Measurements from ENCODE around the gene SIRT6.

- TF ChIP-seq TARDBP (IDR thresholded peaks at IDR 0.05) (no peak), L3MBTL2 (conservative IDR thresholded peaks at IDR 0.05) (no peak), FOXK2 (IDR thresholded peaks at IDR 0.05) (no peak), ZNF384 (IDR thresholded peaks at IDR 0.05) (no peak), CTBP1 (IDR thresholded peaks at IDR 0.05; ENCODE audit: borderline replicate concordance) (no peak), SP1 (IDR thresholded peaks at IDR 0.05) (no peak), SUZ12 (IDR thresholded peaks at IDR 0.05) (no peak), BHLHE40 (IDR thresholded peaks at IDR 0.05; ENCODE audit: borderline replicate concordance) (no peak), FOXM1 (IDR thresholded peaks at IDR 0.05; ENCODE audit: borderline replicate concordance) (no peak), ARNT (IDR thresholded peaks at IDR 0.05) (no peak), FOXA1 (IDR thresholded peaks at IDR 0.05) (no peak)
- TF ChIP-seq, protein P1, sequence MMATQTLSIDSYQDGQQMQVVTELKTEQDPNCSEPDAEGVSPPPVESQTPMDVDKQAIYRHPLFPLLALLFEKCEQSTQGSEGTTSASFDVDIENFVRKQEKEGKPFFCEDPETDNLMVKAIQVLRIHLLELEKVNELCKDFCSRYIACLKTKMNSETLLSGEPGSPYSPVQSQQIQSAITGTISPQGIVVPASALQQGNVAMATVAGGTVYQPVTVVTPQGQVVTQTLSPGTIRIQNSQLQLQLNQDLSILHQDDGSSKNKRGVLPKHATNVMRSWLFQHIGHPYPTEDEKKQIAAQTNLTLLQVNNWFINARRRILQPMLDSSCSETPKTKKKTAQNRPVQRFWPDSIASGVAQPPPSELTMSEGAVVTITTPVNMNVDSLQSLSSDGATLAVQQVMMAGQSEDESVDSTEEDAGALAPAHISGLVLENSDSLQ (IDR thresholded peaks at IDR 0.05), result no peak
Measured at GRCh38 chr19:4199699-4200293, 17.4 kb upstream of the SIRT6 start.

All from HEK293T (cell line).